Activated gamma-delta T cell treated with anti-CD3 and anti-CD28 coated beads, Interleukin-2, amount 50 U/mL, for 16 hours (primary cell): Measurements from ENCODE around the gene WNT7B.
"Not testable (repeated sequence)": the region's sequence is repeated elsewhere in the genome, so short reads cannot be mapped to it uniquely, and the experiment has no call there.

Experiments
- DNase-seq: peaks from one replicate; pipeline ENCODE4 v3.0.0-alpha.2; 2020; ENCODE audit warnings: low read depth

Gene WNT7B

DNA sequence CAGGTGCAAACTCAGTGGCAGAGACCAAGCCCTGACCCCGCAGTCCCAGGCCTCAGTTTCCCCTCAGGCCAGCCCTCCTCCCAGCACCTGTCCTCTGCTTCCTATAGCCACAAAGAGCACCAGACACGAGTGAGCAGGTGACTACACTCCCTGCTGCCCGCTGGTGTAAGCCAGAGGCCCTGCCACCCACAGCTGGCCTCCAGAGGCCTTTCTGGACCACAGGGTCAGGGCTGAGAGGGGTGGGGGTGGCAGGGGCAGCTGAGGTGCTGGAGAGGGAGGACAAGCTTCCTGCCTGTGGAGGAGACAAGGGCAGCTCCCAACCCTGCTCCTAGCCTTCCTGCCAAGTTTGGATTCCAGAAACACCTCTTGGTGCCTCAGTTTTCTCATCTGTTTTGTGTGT, 31.3 kb upstream of the WNT7B start:
- no peak for DNase-seq

DNA sequence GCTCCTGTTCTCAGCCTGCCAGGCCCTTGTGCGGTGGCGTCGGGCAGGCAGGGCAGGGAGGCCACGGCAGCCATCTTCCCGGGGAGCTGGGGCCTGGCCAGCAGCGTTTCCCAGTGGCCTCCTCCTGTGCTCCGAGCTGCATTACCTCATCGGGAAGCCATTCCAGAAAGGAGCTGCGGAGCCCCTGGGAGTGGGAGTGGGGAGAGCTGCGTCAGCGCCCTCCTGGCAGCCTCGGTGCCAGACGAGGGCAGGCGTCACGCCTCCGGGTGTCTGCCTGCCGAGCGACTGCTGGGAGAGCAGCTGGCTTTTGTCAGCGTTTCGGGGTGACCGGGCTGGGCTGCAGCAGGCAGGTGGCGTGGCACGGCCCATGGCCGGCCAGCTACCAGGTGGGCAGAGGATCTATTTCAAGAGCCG, 30.9 kb upstream of the WNT7B start:
- no peak for DNase-seq

DNA sequence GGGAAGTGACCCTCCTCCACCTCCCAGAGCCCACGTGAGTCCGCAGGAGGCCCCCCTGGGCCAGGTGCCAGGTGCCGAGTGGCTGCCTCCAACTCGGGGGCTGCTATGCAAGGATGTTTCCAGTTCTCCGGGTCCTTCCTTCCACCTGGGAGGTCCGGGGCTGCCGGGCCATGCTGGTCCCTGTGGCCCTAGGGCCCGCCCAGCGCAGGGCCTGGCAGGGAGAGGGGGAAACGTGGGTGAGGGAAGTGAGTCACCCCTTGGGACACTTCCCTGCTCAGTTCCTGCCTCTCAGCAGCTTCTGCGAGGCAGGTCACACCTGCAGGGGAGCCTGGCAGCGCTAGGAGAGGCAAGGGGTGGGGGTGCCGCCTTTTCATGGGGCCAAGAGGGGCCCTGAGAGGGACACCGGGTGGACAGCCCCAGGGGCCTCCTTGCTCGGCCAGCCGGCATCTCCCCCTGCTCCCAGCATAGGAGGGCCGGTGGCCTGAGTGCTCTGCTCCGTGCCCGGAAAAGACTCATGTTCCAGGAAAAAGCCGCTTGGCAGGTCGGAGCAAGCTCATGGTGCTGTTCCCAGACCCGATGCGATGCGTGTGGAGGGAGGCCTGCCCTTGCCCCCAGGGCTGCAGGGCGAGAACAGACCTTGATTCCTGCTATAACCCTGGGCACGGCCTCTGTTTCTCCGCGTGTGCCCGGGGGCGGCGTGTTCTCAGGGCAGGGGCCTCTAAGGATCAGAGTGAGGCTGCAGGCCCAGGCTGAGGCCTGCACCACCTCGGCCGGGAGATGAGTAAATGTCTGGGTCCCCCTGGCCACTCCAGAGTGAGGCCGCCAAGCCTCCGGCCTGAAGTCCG, 30.3 kb upstream of the WNT7B start:
- no peak for DNase-seq

GRCh38 chr22:46006379-46007002, 29.5 kb upstream of the WNT7B start:
- peak; percentile 86 for DNase-seq

DNA sequence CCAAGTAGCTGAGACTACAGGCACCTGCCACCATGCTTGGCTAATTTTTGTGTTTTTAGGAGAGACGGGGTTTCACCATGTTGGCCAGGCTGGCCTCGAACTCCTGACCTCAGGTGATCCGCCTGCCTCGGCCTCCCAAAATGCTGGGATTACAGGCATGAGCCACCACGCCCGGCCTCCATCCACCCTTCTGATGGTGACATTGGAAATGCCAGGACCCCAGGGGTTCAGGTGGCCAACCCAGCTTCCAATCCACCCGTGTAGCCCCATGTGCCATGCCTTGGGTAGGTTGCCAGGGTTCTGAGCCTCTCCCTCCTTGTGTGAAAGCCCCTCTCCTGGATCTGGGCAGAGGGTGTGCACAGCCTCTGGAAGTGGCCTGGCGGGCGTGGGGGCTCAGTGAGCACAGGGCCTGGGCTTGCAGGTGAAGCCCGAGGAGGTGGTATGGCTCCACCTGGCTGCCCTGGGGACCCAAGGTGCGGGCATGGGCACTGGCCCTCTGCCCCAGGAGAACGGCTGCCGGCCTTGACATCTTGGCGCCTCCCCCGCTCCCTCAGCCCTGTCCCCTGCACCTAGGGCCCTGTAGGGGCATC, 28.2 kb upstream of the WNT7B start:
- DNase-seq: not testable (repeated sequence)

DNA sequence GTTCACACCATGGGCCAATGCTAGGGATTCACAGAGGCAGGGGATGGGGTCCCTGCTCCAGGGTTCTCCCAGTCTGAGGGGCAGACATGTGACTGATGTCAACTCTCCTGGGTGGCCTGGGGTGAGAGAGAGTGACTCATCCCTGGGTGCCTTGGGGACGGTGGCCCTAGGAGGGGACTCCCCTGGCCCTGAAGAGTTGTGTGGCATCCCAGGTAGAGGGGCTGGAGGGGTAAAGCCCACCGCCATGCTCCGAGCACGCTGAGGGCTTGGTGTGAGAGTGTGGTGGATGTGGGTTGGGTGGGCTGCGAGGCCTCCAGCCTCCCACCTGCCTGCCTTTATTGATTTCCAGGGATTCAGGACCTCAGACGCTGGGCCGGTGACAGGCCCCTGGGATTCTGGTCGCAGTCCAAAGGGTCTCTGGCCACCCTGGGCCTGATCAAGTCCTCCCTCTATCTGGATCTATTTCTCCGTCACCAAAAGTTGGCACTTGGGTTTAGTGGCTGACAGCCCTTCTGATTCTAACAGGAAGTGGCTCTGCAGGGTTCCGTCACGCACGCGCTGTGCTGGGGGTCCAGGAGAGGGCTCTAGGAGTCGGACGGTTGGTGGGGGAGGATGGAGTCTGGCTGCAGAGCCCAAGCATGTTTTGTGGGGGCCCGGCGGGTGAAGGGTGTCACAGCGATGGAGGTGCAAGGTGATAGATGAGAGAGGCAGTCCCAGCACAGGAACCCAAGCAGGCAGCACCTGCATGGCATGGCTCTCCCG, 27.3 kb upstream of the WNT7B start:
- no peak for DNase-seq

- DNase-seq: no peak
These were observed 26.5 kb upstream of the WNT7B start for GRCh38 chr22:46003271-46004091.

GRCh38 chr22:46002757-46003270, 25.9 kb upstream of the WNT7B start:
- DNase-seq: no peak

- DNase-seq: no peak
These were observed 24.6 kb upstream of the WNT7B start for GRCh38 chr22:46001426-46002106.

DNA sequence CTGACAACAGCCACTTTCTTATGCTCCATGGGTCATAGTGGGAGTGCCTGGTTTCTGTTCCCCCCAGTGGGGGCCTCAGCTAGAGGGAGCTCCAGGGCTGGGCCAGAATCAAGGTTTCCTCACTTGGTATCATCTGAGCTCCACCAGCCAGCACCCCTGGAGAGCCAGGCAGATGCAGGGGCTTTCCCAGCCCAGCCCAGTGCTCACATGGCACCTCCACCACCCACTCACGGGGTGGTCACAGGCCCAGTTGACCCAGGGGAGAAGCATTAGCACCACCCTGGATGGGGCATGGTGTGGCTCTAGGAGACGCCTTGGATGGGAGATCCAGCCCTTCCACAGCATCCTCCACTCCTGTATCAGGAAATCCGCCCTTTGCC, 24.1 kb upstream of the WNT7B start:
- no peak for DNase-seq

GRCh38 chr22:46000081-46001027, 23.4 kb upstream of the WNT7B start:
- no peak for DNase-seq

DNA sequence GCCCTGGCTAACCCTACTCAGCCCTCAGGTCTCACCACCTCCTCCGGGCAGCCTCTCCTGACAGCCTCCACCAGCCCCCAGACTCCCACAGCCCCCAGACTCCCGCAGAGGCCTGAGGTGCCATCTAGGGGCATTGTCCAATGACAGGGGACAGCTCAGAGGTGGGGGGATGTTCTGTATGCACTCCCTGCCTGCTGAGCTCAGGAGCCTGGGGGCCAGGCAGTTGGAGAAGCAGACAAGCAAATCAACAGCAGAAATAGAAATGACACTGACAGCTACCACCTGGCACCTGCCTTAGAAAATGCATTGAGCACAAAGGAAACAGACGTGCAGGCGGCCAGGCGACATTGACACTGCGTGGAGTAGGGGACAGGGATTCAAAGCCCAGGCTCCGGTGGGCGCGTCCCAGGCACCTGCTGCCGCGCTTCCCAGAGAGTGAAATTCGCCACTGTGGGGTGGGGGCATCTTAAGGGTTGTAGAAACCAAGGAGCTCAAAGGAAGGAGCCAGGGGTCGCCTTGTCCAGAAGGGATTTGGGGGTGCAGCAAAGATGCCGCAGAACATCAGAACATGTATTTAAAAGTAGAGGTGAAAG, 22.5 kb upstream of the WNT7B start:
- DNase-seq: no peak

GRCh38 chr22:45998638-45999378, 21.8 kb upstream of the WNT7B start:
- no peak for DNase-seq

DNA sequence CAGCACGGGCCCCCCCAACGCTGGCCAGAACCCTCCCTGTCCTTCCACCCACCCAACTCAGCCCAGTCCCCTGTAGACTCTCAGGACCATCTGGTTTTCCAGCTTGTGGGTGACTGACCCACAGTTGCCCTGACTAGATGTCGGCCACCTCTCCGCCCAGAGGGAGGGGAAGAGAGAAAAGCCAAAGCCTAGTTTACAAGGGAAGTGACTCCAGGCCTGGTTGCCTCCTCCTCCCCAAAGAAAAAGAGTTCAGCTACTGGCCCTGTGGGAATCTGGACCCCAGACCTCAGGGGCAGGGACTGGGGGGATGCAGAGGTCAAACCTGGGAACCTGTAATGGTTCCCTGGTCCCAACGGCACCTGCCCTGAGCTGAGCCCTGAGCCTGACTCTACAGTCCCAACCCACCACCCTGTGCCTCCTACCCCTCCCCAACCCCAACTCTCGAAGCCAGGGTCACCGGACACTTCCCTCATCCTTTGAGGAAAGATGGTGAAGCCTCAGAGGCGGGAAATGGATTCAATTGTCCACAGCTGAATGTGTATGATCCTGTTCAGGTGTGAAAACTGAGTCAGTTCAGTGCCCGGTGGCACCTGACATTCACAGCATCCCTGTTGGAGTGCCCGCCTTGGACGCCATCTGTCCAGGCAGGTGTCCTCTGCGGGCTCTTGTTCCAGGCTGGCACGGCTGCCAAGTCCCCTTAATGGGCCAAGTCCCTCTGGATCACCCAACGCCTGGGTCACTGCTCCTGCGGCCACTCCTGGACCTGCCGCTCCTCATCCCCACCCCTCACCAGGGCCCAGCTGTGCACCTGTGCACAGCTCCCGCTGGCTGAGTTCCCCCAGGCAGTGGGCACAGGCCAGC, 21.0 kb upstream of the WNT7B start:
- DNase-seq: no peak

DNA sequence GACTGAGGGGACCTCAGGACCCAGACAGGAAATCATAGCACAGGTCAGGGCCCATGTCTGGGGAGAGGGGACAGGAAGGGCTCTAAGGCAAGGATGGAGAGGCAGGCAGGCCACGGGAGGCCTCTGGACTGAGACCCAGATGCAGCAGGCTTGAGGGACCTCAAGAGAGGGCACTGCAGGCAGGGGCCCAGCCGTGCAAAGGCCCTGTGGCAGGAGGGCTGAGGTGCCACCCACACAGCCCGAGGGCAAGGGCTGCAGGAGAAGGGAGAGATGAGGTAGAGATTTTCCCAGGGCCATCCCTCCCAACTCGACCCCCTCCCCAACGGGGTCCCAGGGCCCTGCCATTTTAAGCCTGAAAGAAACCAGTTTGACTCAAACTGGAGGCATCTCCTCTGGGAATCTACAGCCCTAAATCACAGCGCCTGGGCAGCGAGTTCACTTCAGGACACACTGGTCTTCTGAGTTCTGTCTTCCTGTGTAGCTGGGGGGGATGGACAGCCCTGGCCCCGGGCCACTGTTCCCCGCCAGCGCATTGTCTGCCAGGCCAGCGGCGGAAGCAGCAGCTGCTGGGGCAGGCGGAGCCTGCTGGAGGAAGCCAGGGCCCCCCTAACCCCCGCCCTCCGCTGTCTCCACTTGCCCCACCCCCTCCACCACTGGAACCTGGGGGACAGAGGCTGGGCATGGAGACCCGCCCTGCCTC, 20.3 kb upstream of the WNT7B start:
- DNase-seq: no peak

DNA sequence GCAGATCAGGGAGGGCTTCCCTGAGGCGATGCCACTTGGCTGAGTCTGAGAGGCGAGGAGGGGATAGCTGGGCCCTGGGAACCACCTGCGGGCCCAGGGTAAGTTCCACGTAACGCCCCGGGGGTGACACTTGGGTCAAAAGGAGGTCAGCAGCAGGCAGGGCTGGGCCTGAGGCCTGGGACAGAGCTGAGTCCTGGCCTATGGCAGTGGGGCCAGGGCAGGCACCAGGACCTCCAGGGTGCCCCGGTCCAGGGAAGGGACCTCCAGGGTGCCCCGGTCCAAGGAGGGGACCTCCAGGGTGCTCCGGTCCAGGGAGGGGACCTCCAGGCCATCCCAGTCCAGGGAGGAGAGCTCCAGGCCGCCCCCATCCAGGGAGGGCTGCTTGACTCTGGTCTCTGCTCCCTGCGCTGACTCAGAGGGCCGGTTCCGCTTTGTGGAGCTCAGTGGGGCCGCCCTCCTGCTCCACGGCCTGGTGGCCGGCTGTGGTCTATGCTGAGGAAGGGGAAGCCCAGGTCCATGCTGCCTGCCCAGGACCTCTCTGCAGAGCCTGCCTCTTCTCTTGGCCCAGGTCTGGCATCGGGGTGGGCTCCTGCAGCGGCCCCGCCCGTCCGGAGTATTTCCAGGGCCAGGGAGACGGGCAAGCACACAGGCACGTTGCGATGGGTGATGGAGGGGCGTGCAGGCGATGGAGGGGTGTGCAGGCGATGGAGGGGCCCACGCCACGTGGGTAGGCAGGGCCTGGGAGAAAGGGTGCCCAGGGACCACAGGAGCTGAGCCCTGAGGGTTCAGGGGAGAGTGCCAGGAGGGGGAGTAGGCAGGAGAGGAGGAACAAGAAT, 19.5 kb upstream of the WNT7B start:
- DNase-seq: no peak
